Stimulated activated CD8-positive, alpha-beta memory T cell treated with anti-CD3 and anti-CD28 coated beads, Interleukin-2, amount 100 ng/mL, for 48 hours (primary cell): ENCODE data around the gene CHST14.

ENCODE experiments used
- DNase-seq, 2 donors: peaks; one replicate each; pipeline ENCODE4 v3.0.0-alpha.2; 2020; ENCODE audit warnings: low read depth in 2 of 2

The CHST14 gene

DNA sequence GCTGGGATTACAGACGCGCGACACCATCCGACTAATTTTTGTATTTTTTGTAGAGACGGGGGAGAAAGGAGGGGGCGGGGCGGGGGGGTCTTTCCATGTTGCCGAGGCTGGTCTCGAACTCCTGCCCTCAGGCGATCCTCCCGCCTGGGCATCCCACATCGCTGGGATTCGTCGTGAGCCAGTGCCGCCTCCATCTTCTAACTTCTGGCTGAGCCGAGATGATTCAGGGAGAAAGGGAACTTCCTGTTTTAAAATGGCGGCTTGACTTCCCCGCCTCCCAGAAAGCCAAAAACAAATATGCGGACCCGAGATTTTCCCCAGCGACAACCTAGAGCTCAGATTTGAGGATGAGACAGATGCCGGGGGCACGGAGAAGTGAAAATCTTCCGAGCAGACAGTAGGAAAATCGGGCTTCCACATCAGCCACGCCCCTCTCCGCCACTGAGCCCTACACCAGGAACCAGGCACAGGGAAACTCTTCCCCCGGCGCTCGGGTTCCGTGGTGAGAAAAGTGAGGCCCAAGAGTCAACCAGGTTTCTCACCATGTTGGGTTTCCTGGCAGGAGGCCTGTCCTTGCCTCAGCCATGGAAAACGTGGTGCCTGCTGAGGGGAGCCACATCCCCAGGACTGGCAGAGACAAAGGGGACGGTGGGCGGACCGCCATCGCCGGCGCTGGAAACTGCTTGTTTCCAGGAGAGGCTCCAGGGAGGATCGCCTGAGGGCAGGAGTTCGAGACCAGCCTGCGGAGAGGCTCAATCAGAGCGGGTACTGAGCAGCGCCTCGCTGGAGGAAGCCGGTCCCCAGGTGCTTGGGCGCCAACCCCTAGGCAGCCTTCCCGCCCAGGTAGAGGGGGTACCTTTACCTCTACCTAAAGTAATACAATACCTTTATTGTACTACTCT lies 18.7 kb downstream of the CHST14 start:
- DNase-seq = no peak

DNA sequence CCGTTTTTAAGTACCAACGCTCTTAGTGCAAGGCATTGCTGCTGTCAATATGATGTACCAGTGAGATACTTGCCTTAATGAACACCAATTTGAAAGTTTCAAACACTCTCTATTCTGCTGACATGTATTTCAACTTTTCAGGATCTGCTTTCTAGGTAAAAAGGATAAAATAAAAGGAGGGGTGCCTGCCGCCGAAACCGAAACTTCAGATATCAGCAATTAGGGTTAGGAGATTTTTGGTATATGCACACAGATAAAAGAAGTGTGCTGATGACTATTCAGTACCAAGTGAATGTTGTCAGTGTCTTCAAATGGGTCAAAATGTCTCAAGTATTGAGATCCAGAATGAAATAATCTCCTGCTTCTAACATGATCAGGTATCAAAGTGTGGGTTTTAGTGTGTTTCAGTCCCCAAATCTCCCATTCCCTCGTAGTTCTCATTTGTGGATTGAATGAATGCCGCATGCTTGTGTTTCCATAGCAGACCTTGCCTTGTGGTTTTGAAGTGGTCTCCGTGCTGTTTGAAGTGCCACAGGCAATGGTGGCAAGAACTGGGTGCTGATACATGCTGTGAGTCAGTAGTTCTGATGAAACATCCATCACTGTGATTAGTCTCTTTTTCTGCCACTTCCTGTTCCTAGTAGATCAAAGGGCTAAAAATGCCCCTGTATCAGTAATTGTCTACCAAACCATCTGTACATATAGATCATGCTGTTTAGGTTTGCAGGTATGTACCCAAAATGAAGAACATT lies 22.5 kb downstream of the CHST14 start:
- peak in 1 of 2 donors; percentile 44 for DNase-seq

DNA sequence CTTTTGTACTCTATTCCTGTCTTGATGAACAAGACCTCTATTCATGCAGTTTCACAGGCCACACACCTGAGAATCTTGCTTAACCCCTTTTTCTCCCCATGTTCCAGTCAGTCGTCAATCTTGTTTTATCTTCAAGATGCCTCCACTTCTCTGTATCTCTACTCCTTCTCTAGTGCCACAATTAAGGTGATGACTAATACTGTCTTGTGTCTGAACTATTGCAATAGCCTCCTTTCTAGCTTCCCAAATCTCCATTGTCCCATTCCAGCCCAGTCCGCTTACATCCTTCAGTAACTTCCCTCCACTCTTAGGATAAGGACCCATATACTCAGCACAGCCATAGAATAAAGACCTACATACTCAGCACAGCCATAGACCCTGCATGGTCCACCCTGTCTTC lies 24.7 kb downstream of the CHST14 start:
- DNase-seq = no peak

DNA sequence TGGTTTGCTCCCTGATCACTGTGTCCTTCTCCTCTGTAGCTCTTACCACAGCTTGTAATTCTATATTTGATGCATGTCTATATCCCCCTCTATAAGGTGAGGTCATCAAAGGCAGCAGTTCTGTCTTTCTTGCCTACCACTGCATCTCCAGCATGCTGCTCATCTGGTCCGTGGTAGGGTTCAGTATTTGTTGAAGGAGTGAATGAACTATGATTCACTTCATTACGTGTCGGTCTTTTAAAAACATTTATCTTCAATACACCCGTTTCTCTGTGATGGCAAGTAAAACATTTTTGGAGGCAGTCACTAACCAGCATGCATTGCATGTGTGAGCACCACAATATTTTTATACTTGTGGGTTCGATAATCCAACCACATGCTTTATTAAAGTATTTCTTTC lies 27.6 kb downstream of the CHST14 start:
- DNase-seq = no peak

DNA sequence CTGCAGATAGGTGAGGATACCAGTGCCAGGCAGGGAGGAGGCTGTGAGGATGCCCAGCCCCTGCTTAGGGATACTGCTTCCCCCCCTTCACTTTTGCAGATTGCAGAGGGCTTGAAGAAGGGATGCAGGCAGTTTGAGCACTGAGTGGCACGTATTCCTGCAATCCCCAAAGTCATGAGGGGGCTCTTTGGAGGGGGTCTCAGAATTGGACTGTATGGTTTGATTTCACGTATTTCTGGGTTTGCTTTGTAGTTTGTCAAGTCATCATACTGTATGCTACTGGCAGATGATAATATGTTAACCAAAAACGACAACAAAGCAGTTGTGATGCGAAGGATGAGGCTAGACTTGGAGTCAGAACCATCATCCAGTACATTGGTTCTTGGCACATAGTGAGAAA lies 28.1 kb downstream of the CHST14 start:
- no peak for DNase-seq

DNA sequence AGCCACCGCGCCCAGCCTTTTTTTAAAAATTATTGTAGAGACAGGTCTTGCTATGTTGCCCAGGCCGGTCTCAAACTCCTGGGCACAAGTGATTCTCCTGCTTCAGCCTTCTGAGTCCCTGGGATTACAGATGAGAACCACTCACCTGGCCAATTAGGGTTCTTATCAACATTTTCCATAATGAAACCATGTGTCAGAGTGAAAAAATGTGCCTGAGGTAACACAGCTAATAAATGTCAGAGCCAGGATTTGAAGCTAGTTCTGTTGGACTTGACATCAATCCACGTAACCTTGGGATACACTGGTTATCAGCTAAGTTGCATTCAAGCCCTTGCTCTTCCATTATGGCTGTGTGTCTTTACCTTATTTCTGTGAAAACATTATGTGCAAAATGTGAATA lies 29.1 kb downstream of the CHST14 start:
- DNase-seq = no peak

DNA sequence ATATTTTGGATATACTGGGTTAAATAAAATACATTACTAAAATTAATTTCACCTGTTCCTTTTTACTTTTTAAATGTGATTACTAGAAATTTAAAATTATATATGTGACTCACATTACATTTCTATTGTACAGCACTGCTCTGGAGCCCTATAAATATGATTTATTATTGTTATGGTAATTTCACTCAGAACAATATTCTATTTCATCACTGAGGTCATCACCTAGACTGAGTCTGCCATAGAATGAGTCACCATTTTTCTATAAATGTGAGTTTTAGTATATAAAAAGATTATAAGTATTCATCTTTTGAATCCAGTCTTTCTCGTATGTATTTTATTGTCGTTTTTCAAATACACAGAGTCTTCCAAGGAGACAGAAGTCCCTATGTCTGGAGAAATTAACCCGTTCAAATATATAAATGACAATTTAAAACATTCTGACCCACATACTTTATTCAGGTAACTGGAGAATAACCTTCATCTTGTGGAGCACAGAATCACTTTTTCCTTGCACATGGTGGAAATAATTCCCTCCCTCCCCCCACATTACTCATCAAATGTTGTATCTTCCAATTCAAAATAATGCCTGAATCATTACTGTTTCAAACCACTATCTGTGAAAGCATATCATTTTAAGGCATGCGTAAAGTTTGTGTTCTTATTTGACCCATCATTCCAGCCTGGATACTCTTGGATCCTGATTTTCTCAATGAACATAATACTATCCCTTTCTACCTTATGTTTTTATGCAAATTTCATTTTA lies 30.0 kb downstream of the CHST14 start:
- DNase-seq = no peak

DNA sequence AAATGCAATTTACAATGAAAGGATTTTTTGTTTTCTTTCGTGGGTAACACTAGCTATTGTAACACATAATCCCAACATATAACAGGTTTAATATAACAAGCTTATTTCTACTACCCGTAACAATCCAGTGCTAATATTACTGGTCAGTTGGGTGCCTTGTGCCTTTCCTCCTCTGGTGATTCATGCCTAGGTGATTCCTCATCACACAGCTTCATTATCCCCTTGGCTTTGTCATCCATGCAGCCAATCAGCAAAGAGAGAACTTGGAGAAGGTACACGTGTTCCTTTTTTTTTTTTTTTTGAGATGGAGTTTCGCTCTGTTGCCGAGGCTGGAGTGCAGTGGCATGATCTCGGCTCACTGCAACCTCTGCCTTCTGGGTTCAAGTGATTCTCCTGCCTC lies 30.7 kb downstream of the CHST14 start:
- no peak for DNase-seq

DNA sequence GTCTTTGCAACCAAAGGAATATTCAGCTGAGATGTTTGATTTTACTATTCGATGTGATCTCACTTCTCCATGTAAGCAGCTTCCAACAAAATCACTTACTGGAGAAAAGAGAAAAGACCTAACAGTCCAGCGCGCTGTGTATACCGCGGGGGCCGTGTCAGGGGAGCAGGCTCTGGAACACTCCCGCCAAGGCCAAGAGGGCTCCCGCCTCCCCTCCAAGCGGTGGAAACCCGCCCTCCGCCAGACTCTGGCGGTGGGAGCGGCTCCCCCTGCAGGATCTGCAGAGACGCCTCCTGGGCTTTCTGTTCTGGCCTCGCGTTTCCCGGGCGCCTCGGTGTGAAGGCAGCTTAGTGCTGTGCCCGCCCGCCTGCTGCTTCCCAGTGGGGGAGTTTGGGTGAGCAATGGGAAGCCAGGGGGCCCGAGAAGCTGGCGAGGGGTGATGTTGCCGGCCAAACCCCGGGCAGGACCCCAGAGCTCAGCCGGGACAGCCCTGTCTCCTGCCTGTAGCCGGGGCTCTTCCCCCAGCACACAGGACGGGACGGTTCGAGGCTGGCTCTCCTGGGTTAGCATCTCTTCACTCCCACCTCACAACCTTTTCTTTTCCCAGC lies 36.3 kb downstream of the CHST14 start:
- DNase-seq = peak; percentile 61 to 63

DNA sequence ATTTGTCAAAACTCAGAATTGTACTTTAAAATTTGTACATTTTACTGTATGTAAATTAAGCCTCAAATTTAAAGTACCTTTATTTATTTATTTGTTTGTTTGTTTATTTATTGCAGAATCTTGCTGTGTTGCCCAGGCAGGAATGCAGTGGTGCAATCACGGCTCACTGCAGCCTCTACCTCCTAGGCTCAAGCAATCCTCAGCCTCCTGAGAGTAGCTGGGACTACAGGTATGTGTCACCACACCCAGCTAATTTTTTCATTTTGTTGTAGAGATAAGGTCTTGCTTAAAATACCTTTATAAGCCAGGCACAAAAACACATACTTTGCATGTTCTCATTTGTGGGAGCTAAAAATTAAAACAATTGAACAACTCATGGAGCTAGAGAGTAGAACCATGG lies 37.4 kb downstream of the CHST14 start:
- DNase-seq = no peak

DNA sequence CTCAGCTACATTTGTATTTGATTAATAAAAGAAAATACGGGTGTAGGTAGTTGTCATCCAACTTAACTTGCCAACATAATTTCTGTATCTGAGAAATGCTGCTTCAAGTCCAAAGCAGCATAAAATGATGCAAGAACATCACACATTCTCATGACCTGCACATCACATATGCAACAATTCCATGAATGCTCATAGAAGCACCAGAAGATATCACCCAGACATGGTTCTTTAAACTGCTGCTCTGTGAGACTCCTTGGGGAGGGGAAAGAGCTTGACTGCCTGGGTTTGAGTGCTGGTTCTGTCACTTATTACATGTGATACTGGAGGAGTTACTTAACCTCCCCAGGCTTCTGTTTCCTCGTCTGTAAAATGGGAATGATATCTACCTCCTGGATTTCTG lies 39.4 kb downstream of the CHST14 start:
- DNase-seq = no peak

DNA sequence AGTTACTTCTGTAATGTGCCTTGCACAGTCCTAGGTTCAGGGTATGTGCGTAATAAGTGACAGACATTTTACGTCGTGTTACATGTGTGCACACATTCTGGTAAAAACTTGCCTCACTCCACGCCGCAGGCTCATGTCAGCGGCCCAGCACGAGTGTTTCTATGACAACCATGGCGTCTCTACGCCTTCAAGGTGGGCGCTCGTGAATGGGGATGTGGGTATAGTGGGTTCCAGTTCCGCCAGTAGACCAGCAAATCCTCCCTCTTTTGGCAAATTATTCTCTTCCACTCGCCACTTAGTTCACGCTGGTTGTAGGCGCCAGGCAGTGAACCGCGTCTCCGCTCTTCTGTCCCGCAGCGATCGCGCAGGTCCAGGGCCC lies 40.3 kb downstream of the CHST14 start:
- DNase-seq = no peak

DNA sequence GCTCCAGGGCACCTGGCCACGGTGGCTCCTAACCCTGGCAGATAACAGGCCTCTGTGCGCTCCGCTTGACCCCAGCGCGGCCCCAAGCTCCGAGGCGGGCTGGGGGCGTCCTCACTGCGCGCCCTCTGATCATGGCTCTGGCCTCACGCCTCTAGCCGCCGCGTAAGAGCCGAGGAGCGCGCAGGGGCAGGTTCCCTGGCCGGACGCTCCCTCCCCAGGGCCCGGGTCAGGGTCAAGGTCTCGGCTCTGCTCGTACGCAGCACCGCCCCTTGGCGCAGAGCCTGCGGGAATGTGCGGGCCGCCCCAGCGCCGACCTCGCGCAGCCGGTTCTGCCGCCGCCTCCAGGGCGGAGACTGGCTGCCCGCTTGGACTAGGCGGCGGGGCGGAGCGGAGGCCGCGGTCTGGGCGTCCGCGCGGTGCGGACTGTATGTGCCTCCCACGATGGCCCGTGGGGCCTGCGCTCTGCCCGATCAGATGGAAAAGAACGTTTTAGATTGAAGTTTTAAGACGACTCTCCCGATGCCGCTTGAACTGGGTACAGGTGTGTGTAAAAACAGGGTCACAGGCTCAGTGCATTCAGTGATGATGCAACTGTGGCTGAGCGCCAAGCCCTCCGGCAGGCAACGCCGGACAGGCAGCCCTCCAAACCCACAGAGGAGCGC lies 40.8 kb downstream of the CHST14 start:
- DNase-seq = peak in 1 of 2 donors; percentile 25

DNA sequence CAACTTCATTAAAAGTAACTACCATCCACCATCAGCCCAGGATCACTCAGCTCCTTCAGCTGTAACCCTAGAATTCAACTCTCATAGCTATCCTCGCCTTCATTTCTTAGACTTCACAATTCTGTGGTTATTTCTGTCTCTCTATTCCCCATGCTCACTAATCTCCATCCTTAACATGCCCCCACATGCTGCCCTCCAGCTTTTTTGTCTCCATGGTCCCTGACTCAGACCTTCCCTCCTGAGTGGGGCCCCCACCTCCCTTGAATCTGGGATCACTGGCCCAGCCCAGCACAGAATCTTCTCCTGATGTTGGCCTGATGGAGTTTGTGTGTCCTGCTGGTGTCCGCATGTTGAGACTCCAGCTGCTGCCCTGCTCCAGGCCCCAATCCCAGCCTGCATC lies 41.7 kb downstream of the CHST14 start:
- DNase-seq = no peak

DNA sequence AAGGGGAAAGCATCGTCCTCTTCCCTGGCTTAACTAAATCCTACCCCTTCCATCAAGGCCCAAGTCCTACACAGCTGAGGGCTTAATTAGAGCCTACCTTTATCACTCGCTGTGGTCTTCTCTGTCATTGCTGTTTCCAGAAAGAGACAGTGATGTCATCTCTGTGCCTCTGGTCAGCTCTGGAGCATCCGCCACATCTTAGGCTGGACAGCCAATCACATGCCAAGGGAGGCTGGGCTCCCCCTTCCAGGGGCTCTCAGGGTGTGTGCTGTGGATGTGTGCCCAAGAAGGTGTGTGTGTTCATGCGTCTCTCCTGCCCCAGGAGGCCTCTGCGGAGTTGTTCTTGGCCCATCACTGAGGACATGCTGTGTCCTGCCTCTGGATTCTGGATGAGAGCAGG lies 42.8 kb downstream of the CHST14 start:
- no peak for DNase-seq

DNA sequence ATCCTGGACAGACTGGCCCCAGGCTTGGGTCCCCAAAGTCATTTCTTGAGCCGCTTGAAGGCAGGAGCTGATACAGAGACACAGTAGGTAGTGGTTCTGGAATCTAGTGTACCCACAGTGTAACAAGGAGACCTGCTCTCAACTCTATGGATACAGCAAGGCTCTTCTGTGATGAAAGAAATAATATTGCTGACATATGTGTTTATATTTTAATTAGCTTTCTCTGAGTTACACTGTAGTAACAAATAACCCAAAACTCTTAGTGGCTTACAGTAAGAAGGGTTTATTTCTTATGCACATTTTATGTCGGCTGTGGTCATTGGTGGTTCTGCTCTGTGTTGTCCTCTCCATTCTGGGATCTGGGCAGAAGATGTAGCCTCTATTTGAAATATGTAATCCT lies 45.5 kb downstream of the CHST14 start:
- no peak for DNase-seq
